ENCODE results near the gene ATP6V1G1.

DNA sequence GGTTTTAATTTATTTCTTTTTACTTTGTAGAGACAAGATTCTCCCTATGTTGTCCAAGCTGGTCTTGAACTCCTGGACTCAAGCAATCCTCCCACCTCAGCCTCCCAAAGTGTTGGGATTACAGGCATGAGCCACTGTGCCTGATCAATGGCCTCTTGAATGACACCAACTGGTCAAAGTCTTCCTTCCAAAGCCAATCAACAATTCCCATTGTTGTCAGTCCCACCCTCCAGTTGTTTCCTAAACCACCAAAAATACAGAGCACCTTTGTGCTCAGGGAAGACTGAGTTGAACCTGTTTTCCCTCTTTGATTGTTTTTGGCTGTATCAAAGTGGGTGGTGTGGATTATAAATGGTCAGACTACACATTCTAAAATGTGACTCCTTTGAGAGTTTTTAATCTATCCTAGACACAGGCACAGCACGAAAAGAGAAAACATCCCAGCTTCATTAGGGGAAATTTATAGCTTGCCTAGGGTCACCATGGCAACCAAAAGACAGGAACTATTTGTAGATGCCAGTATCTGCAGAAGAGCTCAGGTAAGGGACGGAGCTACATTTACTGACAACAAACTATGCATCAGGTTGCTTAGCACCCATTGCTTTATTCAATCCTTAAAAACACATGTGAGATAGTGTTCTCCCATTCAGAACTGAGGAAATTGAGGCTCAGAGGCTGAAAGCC, 27.6 kb upstream of the ATP6V1G1 start:
- TF ChIP-seq, protein P1, sequence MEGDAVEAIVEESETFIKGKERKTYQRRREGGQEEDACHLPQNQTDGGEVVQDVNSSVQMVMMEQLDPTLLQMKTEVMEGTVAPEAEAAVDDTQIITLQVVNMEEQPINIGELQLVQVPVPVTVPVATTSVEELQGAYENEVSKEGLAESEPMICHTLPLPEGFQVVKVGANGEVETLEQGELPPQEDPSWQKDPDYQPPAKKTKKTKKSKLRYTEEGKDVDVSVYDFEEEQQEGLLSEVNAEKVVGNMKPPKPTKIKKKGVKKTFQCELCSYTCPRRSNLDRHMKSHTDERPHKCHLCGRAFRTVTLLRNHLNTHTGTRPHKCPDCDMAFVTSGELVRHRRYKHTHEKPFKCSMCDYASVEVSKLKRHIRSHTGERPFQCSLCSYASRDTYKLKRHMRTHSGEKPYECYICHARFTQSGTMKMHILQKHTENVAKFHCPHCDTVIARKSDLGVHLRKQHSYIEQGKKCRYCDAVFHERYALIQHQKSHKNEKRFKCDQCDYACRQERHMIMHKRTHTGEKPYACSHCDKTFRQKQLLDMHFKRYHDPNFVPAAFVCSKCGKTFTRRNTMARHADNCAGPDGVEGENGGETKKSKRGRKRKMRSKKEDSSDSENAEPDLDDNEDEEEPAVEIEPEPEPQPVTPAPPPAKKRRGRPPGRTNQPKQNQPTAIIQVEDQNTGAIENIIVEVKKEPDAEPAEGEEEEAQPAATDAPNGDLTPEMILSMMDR (conservative IDR thresholded peaks at IDR 0.05): no peak
- no peak for TF ChIP-seq EZH2 (IDR thresholded peaks at IDR 0.05; ENCODE audit: low read depth)

Data from PC-9 (cell line).